Measurements from ENCODE around the gene MANBA.

MANBA gene

DNA sequence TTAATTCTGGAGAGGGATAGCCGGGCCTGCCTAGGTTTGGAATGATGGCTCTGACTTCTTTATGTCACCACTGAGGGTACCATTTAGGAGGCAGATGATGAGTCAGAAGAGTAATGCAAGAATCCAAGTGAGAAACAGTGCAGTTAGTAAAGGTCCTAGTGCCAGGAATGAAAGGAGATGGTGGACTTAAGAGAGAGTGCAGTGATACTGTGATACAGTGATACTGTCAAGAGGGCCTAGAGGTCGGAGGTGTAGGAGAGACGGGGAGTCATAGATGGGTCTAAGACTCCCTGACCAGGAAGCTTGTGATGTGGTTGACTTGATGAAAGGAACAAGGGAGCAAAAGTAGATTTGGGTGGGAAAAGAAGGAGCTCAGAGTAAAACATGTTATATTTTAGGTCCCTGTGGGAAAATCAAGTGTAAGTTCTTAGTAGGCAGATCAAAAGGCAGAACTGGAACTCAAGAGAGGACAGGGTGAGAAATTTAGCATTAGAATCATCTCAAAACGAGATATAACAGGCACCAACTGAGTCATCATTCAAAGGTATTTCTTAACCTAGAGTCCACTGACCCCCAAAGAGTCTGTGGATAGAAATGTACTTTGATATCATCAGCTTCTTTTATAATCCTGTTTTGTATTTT, 174.6 kb downstream of the MANBA start:
- no peak for DNase-seq

DNA sequence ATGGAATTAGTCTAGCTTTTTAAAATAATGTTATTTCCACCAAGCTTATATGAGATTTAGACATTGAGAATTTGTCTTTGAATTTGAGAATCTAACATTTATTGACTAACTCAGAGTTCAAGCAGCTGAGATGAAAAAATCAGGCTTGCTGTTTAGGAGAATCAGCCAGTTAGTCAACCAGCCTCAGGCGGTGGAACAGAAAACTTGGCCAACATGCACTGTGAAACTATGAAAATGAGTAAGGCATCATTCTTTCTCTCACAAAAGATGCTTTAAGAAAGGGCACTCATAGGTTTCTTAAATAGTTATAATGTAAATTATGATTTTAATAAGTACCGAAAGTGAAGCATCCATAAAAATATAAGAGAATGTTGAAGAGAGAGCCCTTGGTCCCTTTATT, 175.4 kb downstream of the MANBA start:
- DNase-seq, result no peak

DNA sequence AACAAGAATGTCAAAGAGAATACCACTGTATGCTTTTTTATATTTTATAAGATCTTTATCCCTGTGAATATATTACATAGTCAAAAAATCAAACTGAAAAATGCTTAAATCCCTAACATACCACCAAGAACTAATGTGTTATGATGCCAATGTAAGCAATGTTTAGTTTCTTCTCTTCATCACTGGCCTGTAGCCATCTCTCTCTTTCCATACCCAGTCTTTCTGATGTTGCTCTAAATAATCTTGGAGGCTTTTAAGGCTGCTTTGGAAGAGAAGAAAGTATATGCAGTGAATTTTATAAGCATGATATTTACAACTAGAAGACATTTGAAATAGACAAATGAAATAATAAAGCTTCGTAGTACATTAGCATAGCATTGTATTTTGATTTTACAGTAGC, 176.7 kb downstream of the MANBA start:
- DNase-seq, result no peak
